T-helper 2 cell treated with Interferon-gamma antibody and Interleukin-4, amounts not matched to agents 100 ng/mL and 5 ng/mL, for 36 hours (primary cell): ENCODE data around the gene CRTAC1. TPM values are rescaled to one million over a fixed set of nuclear protein-coding genes. Genes with fewer than 3 reads are reported as not detected.

Source experiments
- intact Hi-C: fragments of 100-400 bp; cut with micrococcal nuclease; formaldehyde crosslinking; loops from one replicate; pipeline ENCODE4 v1.15.1; 2023
- total RNA-seq: library from RNA; stranded (reverse); gene quantifications from 2 replicates; pipeline ENCODE4 v1.2.3, GENCODE V29; 2022

Gene CRTAC1
- total RNA-seq, 1 donor from 2014 or later: not detected

DNA sequence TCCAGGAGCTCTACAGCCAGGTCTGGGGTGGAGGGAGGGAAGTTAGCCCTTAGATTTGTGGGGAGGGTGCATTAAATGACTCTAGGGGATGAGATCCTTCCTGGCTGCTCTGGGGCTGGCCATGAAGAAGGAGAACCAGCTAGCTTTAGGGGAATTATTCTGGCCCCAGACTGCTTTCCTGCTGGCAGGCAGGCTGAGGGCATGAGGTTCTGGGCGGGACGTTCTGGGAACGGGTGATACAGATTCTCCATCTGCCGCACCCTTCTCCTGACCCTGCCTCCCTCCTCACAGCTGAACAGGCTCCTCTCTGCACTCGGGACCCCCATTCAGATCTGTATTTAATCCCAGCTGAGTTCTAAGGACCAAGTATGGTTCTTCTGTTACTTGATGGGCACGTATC lies 156.9 kb downstream of the CRTAC1 start:
- intact Hi-C loops: no loop called here

DNA sequence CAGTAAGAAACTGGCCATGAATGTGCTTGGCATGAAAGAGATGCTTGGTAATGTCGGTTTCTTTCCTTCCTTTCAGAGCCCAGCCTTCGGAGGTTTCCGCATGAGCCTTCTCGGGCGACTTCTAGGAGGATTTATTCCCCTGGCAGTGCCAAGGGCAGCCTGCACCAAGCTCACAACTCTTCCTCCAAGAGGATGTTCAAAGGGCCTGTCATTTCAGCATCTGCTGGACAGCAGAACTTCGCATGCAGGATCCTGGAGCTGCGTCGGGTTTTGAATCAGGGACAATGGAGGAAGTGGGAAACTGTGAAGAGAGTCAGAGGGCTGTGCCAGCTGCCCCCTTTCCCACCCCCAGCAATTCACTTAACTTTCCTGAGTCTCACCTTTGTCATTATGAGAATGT lies 159.4 kb downstream of the CRTAC1 start:
- intact Hi-C loops: no loop called here

DNA sequence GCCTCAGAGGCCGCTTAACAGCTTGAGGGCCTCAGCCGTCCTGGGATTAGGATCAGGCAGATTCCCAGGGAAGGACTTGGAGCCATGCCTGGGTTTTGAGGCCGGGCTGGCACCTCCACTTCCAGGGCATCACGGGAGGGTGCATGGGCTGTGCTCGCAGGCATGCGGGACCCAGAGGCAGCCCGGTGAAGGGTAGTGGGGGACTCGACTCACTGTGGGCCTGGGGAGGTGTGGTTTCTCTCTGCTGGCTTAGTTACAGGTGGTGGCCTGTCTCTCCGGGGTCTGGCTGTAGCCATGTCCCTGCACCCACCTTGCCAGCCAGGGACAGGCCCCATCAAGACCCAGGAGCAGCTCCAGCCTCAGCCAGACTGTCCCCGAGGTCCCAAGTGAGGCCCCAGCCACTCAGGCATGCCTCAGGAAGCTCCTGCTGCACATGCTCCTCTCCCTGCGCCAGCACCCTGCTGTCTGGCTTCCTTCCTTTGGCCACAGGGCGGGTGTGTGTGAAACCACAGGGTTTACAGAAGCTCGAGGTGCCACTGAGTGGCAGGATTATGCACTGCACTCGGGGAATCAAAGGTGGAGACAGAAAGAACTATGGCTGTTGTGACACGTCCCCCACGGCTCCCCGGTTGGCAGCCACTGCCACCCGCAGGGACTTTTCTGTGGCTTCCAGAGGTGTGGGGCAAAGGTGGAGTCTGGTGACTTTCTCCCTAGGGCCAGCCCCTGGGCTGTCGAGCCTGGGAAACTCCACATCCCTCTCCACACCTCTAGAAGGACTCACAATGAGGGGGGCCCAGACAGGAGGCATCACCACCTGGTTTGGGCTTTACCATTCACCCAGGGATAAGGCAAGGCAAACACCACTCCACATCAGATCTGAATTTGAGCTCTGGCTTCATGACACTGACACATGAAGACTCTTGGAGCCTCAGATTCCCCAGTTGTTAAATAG lies 161.1 kb downstream of the CRTAC1 start:
- intact Hi-C loops: loop anchor here (1.0 kb wide), 5 partner anchors 20 to 160 kb away; partner anchors contain the start of gene GOLGA7B

DNA sequence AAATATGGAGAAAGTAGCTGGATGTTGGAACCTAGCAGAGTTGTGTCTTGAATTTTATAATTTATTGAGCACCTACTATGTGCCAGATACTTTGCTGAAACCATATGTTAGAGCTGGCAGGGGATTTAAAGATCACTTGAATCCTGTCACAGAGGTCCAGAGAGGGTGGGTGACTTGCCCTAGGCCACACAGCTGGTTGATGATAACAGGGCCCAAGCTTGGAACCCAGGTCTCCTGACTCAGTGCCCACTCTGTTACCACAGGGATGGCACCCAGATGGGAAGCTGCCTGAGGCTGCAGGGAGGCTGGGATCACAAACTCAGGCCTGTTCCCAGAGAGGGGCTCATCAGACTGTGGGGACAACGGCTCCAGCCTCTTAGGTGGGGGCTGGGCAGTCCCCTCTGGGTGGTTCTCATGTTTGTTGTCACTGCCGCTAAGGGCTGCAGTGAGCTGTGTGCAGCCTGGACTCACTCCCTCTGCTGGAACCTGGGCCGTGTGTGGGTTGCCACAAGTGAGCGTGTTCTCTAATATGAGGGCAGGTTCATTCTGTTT lies 162.2 kb downstream of the CRTAC1 start:
- intact Hi-C loops: no loop called here

DNA sequence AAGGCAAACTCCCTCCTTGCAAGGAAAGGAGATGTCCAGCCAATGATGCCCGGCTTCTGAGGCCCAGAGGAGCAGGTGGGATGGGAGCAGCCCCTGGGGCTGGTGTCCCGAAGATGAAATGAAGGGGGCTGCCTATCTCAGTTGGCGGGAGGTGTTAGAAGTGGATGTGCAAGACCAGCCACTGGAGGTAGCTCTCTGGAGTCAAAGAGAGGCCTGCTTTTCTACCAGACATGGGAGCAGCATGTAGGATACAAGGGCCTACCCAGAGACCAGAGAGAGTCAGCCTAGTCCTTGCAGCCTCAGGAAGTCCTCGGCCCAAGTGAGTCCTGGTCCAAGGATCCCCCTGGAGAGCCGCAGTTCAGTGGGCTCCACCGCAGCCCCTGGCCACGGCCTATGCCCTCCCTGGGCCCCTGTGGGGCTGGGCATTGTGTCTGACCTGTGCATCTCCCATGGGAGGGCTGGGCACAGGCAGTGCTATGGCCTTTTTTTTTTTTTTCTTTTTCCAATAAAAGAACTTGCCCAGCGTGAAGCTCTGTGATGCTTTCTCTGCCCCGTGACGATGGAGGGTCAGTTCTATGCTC lies 163.1 kb downstream of the CRTAC1 start:
- intact Hi-C loops: no loop called here

DNA sequence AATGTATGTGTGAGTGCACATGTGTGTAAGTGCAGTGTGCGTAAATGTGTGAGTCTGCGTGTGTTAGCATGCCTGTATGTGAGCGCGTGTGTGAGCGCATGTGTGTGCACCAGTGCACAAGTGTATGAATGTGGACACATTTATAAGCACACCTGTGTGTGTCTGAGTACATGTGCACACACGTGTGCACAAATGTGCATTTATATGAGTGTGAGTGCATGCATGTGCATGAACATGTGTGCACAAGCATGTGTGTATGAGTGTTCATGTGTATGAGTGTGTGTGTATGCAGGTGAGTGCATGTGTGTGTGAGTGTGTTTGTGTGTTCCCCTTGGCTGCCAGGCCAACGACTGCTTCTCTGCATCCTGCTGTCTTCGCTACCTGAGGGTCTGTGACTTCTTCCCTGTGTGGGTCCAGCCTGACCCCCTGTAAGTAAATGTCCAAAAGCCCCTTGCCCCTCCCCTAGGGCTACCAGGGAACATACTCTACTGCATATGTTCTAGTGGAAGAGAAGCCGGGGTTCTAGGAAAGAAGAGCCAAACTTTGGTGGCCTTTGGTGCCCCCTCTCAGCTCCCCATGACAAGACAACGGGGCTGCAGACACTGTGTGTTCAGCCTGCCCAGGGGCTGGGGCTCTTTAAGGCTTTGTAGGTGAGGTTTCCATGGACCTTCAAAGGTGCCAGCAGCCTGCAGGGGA lies 163.7 kb downstream of the CRTAC1 start:
- intact Hi-C loops: no loop called here

DNA sequence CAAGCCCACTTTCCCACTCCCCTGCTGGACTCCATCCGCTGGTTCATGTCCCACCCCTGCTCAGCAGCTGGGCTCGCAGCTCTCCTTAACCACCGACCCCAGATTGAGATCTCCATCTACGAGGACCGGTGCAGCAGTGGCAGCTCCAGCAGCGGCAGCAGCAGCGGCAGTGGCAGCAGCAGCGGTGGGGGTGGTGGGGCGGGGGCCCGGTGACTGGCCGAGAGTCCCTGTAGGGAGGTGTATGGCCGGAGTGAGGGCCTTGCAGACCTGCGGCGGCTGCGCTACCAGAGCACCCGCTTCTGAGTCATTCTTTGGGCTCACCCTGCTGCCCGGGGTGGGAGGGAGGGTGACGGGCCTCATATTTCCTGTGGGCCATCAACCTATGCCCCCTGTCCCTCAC lies 164.9 kb downstream of the CRTAC1 start:
- intact Hi-C loops: no loop called here

DNA sequence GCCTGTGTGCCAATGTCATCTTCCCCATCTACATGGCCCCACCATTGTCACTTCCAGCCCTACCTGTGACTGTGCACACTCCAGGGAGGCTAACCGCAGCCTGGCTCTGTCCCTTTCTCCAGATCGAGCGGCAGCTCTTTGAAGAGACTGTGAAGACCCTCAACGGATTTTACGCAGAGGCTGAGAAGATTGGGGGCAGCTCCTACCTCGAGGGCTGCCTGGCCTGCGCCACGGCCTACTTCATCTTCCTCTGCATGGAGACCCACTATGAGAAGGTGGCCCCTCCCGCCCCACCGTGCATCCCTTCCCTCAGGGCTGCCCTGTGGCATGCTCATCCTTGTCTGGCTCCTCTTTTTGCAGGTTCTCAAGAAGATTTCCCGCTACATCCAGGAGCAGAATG lies 166.6 kb downstream of the CRTAC1 start:
- intact Hi-C loops: no loop called here

DNA sequence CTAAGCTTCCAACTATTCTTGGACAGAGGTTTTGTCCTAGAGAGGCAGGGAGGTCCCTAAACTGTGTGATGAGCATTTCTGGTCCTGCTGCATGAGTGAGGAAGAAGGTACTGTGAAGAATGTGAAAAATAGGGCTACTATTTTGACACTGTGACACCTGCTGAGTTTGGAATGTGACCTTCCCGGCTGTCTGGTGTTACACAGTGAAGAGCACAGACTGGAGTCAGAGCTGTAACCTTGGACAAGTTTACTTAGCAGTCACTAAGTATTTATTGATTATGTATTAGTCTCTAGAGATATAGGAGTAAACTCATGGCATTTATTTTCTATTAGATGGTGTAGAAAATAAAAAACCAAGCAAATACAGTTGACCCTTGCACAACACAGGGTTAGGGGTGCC lies 168.5 kb downstream of the CRTAC1 start:
- intact Hi-C loops: no loop called here

DNA sequence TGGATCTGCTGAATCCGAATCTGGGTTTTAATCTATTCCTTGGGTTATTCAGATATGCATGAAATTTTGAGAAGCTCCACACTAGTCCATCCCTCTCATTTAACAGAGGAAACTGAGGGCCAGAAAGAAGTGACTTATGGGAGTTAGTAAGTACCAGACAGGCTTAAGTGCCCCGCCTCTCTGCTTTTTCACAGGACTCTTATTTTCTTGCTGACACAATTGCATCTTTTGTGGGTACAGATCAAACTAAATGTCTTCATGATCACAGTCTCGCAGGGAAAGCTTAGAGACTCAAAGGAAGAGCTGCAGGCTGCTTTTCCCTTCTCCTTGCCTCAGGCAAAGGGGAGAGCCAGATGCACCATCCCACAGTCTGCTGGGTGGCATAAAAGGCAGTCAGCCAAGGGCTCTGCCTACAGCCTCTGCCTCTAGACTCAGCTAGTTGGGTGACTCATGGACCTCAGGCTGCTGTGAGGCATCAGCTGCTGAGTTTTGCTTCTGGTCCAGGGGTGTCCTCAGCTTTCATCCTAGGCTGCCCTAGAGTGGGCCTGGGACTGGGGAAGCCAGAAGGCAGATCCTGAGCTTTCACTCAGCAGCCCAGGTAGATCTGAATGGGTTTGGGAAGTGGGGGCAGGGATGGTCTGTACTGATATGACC lies 169.2 kb downstream of the CRTAC1 start:
- intact Hi-C loops: no loop called here

DNA sequence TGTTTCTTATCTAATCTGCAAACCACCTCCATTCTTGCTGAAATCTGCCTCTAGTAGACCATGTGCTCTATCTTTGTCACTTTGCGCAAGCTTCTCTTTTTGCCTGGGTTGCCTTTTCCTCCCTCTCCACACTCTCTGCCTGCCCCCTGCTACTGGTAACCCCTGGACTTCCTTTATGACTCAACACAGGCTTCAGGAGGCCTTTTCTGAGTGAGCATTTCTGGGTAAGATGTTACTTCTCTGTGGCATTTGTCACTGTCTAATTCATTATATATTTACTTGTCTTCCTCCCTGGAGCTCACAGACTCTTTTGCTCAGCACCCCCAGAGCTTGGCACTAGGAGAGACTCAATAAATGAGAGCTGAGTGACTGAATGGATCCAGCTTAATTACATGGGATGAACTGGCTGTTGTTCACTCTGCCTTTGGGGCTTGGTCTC lies 172.4 kb downstream of the CRTAC1 start:
- intact Hi-C loops: no loop called here

DNA sequence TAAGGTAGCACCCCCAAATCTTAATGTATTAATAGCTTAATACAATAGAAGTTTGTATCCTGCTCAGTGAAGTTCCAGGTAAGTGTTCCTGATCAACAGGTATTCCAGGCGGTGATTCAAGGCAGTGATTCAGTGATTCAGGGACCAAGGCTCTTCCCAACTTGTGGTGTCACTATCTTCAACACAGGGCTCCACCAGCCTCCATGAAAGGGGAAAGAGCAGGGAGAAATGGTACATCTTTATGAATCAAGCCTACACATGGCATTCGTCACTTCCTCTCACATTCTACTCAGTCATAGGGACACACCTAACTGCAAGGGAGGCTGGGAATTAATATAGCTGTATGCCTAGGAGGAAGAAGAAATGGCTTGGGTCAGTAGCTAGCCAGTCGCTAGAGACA lies 175.7 kb downstream of the CRTAC1 start:
- intact Hi-C loops: no loop called here

DNA sequence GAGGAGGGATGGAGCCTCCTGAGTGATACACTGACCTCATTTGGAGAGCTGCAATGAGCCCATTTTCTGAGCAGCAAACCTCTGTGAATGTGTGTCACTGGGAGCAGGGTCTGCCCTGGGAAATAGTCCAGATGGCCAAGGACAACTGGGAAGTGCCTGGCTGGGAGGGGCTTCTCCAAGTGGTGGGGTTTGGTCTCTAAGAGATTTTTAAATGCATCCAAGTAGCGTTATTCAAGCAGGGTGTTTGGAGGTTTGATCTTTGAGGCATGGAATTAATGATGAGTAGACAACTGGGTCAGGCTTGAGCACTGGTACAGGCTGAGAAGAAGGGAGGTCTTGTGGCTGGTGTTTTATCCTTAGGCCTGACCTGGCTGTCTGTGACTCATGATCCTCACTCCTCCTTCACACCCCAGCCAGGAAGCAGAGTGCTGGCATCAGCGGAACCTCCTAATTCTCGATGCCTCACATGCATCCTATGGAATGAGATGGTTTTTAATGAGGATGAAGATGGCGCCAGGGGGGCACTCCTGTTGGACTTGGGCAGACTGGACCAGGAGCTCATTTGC lies 177.5 kb downstream of the CRTAC1 start:
- intact Hi-C loops: no loop called here

DNA sequence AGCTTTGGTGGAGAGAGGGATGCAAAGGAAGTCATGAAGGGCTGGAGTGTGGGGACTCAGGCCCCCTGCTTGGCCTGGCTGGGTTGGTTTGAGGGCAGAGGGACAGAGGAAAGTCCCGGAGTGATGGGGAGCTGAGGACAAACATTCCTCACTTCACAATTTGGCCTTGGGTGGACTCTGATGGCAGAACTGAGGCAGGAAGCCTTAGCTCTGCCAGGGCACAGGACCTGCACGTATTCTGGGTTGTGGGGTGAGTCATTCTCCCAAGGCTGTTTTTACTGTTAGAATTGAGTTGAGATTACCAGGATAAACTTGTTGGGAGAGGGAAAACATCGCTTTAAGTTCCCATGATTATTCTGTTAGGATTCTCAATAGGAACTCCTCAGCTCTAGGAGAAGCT lies 178.1 kb downstream of the CRTAC1 start:
- intact Hi-C loops: no loop called here

DNA sequence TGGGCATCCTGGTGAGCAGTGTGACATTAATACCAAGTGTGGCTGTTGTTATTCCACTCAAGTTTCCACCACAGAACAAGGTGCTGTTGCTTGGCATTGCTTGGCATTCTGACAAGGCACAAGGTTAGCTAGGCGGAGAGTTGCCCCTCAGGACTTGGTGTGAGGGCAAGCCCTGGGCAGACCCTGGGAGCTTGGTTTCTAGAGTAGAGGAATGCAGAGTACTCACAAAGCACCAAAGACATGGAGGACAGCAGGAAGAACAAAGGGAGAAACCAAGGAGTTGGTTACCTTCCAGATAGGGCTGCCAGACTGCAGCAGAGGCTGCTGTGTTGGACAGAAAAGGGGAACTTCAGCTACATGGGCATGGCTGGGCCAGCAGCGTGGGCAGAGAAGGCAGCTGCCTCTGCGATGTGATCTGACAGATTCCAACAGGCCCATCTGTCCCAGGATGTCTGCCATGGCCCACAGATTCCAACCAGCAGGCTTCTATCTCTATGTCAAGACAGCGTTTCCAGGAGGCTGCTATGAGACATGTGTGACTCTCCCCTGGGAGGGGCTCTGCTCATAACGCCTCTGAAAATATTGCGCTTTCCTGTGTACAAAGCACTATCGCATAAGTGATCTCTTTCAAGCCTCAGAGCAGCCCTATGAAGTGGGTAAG lies 178.9 kb downstream of the CRTAC1 start:
- intact Hi-C loops: no loop called here

DNA sequence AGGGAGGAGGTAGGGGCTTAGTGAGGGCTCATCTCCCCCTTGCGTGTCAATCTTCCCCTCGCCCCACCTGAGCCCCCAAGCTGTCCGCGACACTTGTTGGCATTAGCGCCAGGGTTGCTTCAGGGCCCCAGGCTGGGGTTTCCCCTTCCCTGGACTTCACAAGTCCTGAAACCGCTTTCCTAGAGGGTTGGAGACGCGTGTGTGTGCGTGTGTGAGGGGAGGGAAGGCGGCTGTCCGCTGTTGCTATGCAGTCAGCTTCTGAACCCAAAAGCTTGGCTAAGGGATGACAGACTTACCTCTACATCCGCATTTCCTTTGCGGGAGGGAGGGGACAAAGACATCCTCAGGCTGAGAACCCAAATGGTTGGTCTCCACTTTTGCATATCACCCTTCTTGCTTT lies 180.0 kb downstream of the CRTAC1 start:
- intact Hi-C loops: loop anchor here (1.0 kb wide), 1 partner anchor 54 kb away; no protein-coding TSS in a partner anchor

DNA sequence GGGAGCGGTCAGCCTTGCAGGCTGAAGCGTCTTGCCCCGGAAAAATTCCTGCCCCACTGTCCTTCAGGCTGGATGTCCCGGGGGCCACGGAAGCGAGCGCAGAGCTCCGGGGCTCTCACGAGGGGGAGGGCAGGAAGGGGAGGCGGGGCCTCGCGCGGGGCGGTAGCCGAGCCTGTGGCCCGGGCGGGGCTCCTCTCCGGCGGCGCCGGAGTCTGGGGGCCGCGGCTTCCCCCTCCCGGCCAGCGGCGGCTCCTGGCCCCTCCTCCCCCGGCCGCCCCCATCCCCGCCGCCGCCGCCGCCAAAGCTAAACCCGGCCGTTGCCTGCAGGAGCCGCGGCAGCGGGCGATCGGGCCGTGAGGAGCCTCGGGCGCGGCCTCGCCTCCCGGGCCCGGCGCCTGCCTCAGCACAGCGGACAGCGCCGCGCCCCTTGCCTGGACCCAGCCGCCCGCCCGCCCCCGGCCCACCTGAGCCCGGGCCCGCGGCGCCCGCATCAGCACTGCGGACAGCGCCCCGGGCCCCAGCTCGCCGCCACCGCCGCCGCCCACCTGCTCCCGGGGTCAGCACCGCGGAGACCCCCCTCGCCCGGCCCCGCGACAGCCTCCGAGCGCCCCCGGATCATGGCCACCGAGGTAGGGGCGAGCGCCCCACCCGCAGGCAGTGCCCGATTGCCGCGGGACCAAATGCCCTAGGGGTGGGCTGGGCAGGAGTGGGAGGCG lies 180.6 kb downstream of the CRTAC1 start, which contains the start of gene GOLGA7B:
TSS of gene GOLGA7B (plus strand) at position 157 of the 716 bp plus-strand sequence. CDS start at position 618, 461 bp downstream.
- intact Hi-C loops: loop anchor here (1.0 kb wide), 3 partner anchors 19 to 352 kb away; partner anchors contain the start of genes MMS19 and UBTD1

DNA sequence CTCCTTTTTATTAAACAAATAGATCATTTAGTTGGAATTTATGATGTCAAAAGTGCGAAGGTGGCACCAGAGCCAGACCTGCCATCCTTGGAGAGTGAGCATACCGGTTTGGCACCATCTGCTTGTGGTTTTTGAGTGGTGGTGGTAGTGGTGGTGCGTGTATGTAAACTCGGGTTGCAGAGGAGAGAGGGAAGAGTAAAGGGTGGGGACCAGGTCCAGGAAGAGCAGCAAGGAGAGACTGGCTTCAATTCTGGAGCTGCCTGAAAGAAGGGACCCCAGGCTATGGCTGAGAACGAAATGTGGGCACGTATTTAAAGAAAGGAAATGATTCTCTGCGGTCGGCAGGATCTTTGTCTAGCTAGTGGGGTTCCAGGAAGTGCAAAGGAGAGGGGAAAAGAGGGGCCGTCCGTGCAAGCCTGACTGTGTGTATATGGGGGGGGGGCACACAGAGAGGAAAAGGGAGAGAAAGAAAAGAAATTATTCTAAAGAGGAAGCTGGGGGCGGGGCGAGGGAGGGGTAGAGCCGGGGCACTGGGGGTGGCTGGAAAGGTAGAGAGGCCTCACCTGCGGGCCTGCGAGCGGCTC lies 181.2 kb downstream of the CRTAC1 start:
- intact Hi-C loops: loop anchor here (1.0 kb wide), 2 partner anchors 20 to 351 kb away; partner anchors contain the start of genes MMS19 and UBTD1

DNA sequence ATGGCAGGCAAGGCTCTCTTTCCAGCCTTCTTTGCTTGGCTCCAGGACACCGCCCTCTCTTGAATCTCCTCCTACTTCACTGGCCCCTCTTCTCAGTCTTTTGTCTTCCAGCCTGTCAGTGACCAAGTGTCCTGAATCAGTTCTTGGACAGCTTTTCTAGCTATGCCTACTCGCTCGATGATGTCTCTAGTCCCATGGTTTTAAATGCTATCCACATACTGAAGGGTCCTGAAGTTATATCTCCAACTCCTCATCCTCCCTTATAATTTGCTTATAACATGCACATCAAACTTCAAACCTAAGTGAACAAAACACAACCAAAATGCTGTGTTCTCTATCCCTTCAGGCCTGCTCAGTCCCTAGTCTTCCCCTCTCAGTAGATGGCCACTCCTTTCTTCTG lies 185.7 kb downstream of the CRTAC1 start:
- intact Hi-C loops: no loop called here
